ENCODE results near the gene CYB5R3.

The CYB5R3 gene

DNA sequence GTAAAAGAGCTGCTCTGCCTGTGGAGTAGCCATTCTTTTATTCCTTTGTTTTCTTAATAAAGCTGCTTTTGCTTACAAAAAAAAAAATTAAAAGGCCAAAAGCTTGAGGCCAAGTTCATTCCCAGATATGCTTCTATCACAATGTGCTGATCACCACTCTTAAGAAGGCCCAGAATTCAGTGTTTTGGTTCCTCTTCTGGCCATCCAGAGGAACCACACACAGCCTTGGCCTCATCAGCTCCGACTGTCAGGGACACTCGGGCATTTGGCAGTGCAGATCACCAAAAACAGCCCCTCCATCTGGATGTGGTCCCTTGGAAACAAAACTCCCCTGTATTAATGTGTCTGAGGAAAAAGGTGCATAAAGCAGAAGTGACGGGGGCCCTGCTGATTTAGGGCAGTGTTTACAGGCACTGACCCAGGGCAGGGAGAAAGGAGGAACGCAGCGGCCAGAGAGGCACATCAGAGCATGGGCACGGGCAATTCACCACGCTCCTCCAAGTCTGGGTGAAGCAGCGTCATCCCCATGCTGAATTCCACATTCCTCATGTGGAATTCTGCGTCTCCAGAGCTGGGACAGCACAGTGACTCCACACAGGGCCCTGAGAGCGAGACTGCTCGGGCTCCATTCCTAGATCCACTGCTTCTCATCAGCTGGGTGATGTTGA lies 52.2 kb downstream of the CYB5R3 start:
- peak overlapping the region; percentile 41 for H3K27ac ChIP-seq (ENCODE audit: low read length)
- peak overlapping the region in 1 of 2 donors; percentile 29 for H3K9ac ChIP-seq (ENCODE audit: low read length in 2 of 2)
- no peaks in the 10 kb centered on the region for H3K9me3 ChIP-seq (ENCODE audit: control insufficient read depth in 2 of 2, low read length in 2 of 2)
- H3K27me3 ChIP-seq (ENCODE audit: control insufficient read depth in 1 of 2, insufficient read depth in 2 of 2, low read length in 2 of 2): no peaks in the 10 kb centered on the region
- H3K4me1 ChIP-seq (ENCODE audit: control insufficient read depth, insufficient read depth, low read length): peaks cover 11% of the 10 kb centered on the region
- peaks cover 66 to 68% of the 10 kb centered on the region in 2 donors for H3K36me3 ChIP-seq (ENCODE audit: control insufficient read depth in 2 of 2, insufficient read depth in 2 of 2, low read length in 2 of 2)
- H3K4me3 ChIP-seq (ENCODE audit: low read length in 2 of 2): no peak overlapping the region

- H3K27me3 ChIP-seq (ENCODE audit: control insufficient read depth in 1 of 2, insufficient read depth in 2 of 2, low read length in 2 of 2): no peaks in the 10 kb centered on the region
- peak overlapping the region; percentile 41 for H3K27ac ChIP-seq (ENCODE audit: low read length)
- H3K4me1 ChIP-seq (ENCODE audit: control insufficient read depth, insufficient read depth, low read length): peaks cover 11% of the 10 kb centered on the region
- no peak overlapping the region for H3K4me3 ChIP-seq (ENCODE audit: low read length in 2 of 2)
- no peaks in the 10 kb centered on the region for H3K9me3 ChIP-seq (ENCODE audit: control insufficient read depth in 2 of 2, low read length in 2 of 2)
- peak overlapping the region in 1 of 2 donors; percentile 36 for H3K9ac ChIP-seq (ENCODE audit: low read length in 2 of 2)
- H3K36me3 ChIP-seq (ENCODE audit: control insufficient read depth in 2 of 2, insufficient read depth in 2 of 2, low read length in 2 of 2): peaks cover 70% of the 10 kb centered on the region in 2 donors
Measured at GRCh38 chr22:42596336-42596735, 52.9 kb downstream of the CYB5R3 start.

- H3K36me3 ChIP-seq (ENCODE audit: control insufficient read depth in 2 of 2, insufficient read depth in 2 of 2, low read length in 2 of 2): peaks cover 69 to 72% of the 10 kb centered on the region in 2 donors
- no peaks in the 10 kb centered on the region for H3K27me3 ChIP-seq (ENCODE audit: control insufficient read depth in 1 of 2, insufficient read depth in 2 of 2, low read length in 2 of 2)
- no peak overlapping the region for H3K4me3 ChIP-seq (ENCODE audit: low read length in 2 of 2)
- H3K4me1 ChIP-seq (ENCODE audit: control insufficient read depth, insufficient read depth, low read length): peaks cover 11% of the 10 kb centered on the region
- no peaks in the 10 kb centered on the region for H3K9me3 ChIP-seq (ENCODE audit: control insufficient read depth in 2 of 2, low read length in 2 of 2)
- H3K9ac ChIP-seq (ENCODE audit: low read length in 2 of 2): no peak overlapping the region
- H3K27ac ChIP-seq (ENCODE audit: low read length): peak overlapping the region; percentile 41
Measured at GRCh38 chr22:42595434-42595833, 53.8 kb downstream of the CYB5R3 start.

GRCh38 chr22:42591987-42592386 lies 57.2 kb downstream of the CYB5R3 start:
- no peak overlapping the region for H3K4me3 ChIP-seq (ENCODE audit: low read length in 2 of 2)
- H3K27me3 ChIP-seq (ENCODE audit: control insufficient read depth in 1 of 2, insufficient read depth in 2 of 2, low read length in 2 of 2): no peaks in the 10 kb centered on the region
- no peak overlapping the region for H3K27ac ChIP-seq (ENCODE audit: low read length)
- H3K9ac ChIP-seq (ENCODE audit: low read length in 2 of 2): no peak overlapping the region
- peaks cover 8% of the 10 kb centered on the region for H3K4me1 ChIP-seq (ENCODE audit: control insufficient read depth, insufficient read depth, low read length)
- peaks cover 55 to 59% of the 10 kb centered on the region in 2 donors for H3K36me3 ChIP-seq (ENCODE audit: control insufficient read depth in 2 of 2, insufficient read depth in 2 of 2, low read length in 2 of 2)
- no peaks in the 10 kb centered on the region for H3K9me3 ChIP-seq (ENCODE audit: control insufficient read depth in 2 of 2, low read length in 2 of 2)

DNA sequence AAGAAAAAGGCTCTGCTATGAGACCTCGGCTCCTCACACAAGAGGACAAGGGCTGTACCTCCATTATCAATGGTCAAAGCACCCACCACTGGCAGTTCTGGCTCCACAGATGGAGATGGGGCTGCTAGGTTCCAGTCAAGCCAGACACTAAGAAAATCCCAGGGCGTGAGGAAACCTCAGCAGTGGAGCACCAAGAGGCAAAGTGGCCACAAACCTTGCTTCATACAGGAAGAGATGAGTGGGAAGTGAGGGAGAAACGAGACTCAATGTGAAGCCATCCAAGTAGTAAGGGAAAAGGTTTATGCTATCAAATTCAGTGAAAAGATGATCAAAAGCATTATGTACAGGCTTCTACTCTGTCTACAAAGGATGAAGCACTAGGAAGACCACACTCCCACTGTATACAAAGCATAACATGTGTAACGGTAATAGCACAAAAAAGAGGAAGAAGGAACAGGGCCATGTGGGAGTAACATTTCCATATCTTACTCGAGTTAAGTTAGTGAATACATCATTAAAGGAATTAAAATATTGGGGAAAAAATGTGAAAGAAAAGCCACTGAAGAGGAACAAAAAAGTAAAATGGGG lies 61.5 kb downstream of the CYB5R3 start:
- Histone ChIP-seq H3K36me3 (ENCODE audit: control insufficient read depth in 2 of 2, insufficient read depth in 2 of 2, low read length in 2 of 2) (peaks cover 55 to 64% of the 10 kb centered on the region in 2 donors), H3K9me3 (ENCODE audit: control insufficient read depth in 2 of 2, low read length in 2 of 2) (no peaks in the 10 kb centered on the region), H3K9ac (ENCODE audit: low read length in 2 of 2) (no peak overlapping the region), H3K4me3 (ENCODE audit: low read length in 2 of 2) (no peak overlapping the region), H3K27ac (ENCODE audit: low read length) (no peak overlapping the region), H3K4me1 (ENCODE audit: control insufficient read depth, insufficient read depth, low read length) (no peaks in the 10 kb centered on the region), H3K27me3 (ENCODE audit: control insufficient read depth in 1 of 2, insufficient read depth in 2 of 2, low read length in 2 of 2) (no peaks in the 10 kb centered on the region)

DNA sequence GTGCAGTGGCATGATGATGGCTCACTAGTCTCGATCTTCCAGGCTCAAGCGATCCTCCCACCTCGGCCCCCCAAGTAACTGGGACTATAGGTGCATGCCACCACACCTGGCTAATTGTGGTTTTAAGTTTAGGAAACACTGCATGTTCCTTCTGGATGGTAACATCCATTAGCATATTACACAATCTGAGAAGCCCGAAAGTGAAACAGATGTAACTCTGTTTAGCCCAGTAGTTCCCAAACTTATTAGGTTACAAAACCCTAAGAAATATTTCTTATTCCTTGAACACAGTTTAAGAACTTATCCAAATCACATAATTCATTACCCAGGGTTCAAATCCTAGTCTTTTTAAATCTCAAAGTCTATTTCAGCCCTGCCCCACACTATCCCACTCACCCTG lies 62.8 kb downstream of the CYB5R3 start:
- Histone ChIP-seq H3K9me3 (ENCODE audit: control insufficient read depth in 2 of 2, low read length in 2 of 2) (no peaks in the 10 kb centered on the region), H3K9ac (ENCODE audit: low read length in 2 of 2) (no peak overlapping the region), H3K4me3 (ENCODE audit: low read length in 2 of 2) (no peak overlapping the region), H3K27ac (ENCODE audit: low read length) (no peak overlapping the region), H3K27me3 (ENCODE audit: control insufficient read depth in 1 of 2, insufficient read depth in 2 of 2, low read length in 2 of 2) (no peaks in the 10 kb centered on the region), H3K36me3 (ENCODE audit: control insufficient read depth in 2 of 2, insufficient read depth in 2 of 2, low read length in 2 of 2) (peaks cover 43 to 52% of the 10 kb centered on the region in 2 donors), H3K4me1 (ENCODE audit: control insufficient read depth, insufficient read depth, low read length) (peaks cover 4% of the 10 kb centered on the region)

GRCh38 chr22:42585096-42585495 lies 64.1 kb downstream of the CYB5R3 start:
- Histone ChIP-seq H3K4me3 (ENCODE audit: low read length in 2 of 2) (no peak overlapping the region), H3K4me1 (ENCODE audit: control insufficient read depth, insufficient read depth, low read length) (peaks cover 9% of the 10 kb centered on the region), H3K9me3 (ENCODE audit: control insufficient read depth in 2 of 2, low read length in 2 of 2) (no peaks in the 10 kb centered on the region), H3K36me3 (ENCODE audit: control insufficient read depth in 2 of 2, insufficient read depth in 2 of 2, low read length in 2 of 2) (peaks cover 42 to 47% of the 10 kb centered on the region in 2 donors), H3K9ac (ENCODE audit: low read length in 2 of 2) (no peak overlapping the region), H3K27ac (ENCODE audit: low read length) (no peak overlapping the region), H3K27me3 (ENCODE audit: control insufficient read depth in 1 of 2, insufficient read depth in 2 of 2, low read length in 2 of 2) (no peaks in the 10 kb centered on the region)

GRCh38 chr22:42584364-42584940 lies 64.7 kb downstream of the CYB5R3 start:
- no peak overlapping the region for H3K9ac ChIP-seq (ENCODE audit: low read length in 2 of 2)
- no peaks in the 10 kb centered on the region for H3K9me3 ChIP-seq (ENCODE audit: control insufficient read depth in 2 of 2, low read length in 2 of 2)
- H3K27ac ChIP-seq (ENCODE audit: low read length): no peak overlapping the region
- no peaks in the 10 kb centered on the region for H3K27me3 ChIP-seq (ENCODE audit: control insufficient read depth in 1 of 2, insufficient read depth in 2 of 2, low read length in 2 of 2)
- H3K4me3 ChIP-seq (ENCODE audit: low read length in 2 of 2): no peak overlapping the region
- peaks cover 9% of the 10 kb centered on the region for H3K4me1 ChIP-seq (ENCODE audit: control insufficient read depth, insufficient read depth, low read length)
- peaks cover 42 to 46% of the 10 kb centered on the region in 2 donors for H3K36me3 ChIP-seq (ENCODE audit: control insufficient read depth in 2 of 2, insufficient read depth in 2 of 2, low read length in 2 of 2)

GRCh38 chr22:42582987-42583386 lies 66.2 kb downstream of the CYB5R3 start:
- H3K9me3 ChIP-seq (ENCODE audit: control insufficient read depth in 2 of 2, low read length in 2 of 2): no peaks in the 10 kb centered on the region
- H3K4me1 ChIP-seq (ENCODE audit: control insufficient read depth, insufficient read depth, low read length): peaks cover 9% of the 10 kb centered on the region
- no peak overlapping the region for H3K9ac ChIP-seq (ENCODE audit: low read length in 2 of 2)
- no peaks in the 10 kb centered on the region for H3K27me3 ChIP-seq (ENCODE audit: control insufficient read depth in 1 of 2, insufficient read depth in 2 of 2, low read length in 2 of 2)
- H3K36me3 ChIP-seq (ENCODE audit: control insufficient read depth in 2 of 2, insufficient read depth in 2 of 2, low read length in 2 of 2): peaks cover 44 to 46% of the 10 kb centered on the region in 2 donors
- no peak overlapping the region for H3K4me3 ChIP-seq (ENCODE audit: low read length in 2 of 2)
- no peak overlapping the region for H3K27ac ChIP-seq (ENCODE audit: low read length)

DNA sequence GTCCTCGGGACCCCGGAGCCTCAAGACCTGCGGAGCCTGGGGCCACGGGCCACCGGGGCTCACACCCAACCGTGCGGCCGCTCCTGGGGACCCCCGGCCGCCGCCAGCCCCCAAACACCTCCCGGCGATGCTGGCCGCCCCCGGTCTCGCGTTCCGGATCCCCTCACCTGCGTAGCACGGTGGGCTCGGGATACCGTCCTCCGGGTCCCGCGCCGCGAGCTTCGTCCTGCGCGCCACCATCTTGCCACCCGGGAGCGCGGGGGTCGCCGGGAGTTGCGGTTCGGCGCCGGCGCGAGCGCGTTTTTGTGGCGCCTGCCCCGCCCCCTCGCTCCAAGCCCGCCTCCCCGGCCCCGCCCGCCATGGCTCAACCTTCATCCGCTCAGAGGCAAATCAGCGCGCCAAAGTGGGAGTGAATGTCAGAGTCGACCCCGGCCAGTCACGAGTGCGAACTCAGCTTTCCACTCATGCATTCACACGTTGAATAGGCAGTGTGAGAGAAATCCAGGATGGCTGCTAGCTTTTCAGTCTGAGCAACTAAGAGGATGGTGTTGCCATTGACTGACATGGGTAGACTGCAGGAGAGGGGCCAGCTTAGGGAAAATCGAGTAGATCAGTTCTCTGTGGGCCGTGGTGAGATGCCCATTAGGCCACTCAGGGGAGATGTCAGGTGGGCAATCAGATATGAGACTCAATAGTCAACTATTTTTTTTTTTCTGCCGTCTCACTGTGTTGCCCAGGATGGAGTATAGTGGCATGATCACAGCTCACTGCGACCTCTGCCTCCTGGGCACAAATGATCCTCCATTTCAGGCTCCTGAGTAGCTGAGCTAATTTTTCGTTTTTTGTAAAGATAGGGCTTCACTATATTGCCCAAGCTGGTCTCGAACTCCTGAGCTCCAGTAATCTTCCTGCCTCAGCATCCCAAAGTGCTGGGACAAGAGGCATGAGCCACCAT lies 67.2 kb downstream of the CYB5R3 start:
- peaks cover 43 to 44% of the 10 kb centered on the region in 2 donors for H3K36me3 ChIP-seq (ENCODE audit: control insufficient read depth in 2 of 2, insufficient read depth in 2 of 2, low read length in 2 of 2)
- peak overlapping the region; percentile 68 to 76 for H3K4me3 ChIP-seq (ENCODE audit: low read length in 2 of 2)
- H3K27ac ChIP-seq (ENCODE audit: low read length): no peak overlapping the region

More for the DNA sequence above, 67.2 kb downstream of the CYB5R3 start:
- H3K9ac ChIP-seq (ENCODE audit: low read length in 2 of 2): peak overlapping the region in 1 of 2 donors; percentile 76
- no peaks in the 10 kb centered on the region for H3K9me3 ChIP-seq (ENCODE audit: control insufficient read depth in 2 of 2, low read length in 2 of 2)
- peaks cover 9% of the 10 kb centered on the region for H3K4me1 ChIP-seq (ENCODE audit: control insufficient read depth, insufficient read depth, low read length)
- H3K27me3 ChIP-seq (ENCODE audit: control insufficient read depth in 1 of 2, insufficient read depth in 2 of 2, low read length in 2 of 2): no peaks in the 10 kb centered on the region
